HG03039 (cell line): ENCODE results near the gene CLDN20.
A peak's percentile ranks its signal among the peaks of the same experiment; 100 is the strongest.
"Not testable (repeated sequence)": the region's sequence is repeated elsewhere in the genome, so short reads cannot be mapped to it uniquely, and the experiment has no call there.

Experiments
- ATAC-seq: cut with Tn5 transposase; IDR thresholded peaks from one replicate; pipeline ENCODE4 v1.9.1; 2021; ENCODE audit warnings: mild to moderate bottlenecking, moderate library complexity; ENCODE audit not compliant: unreplicated experiment

Gene CLDN20

GRCh38 chr6:155310596-155310995 lies 46.8 kb downstream of the CLDN20 start:
- no peak for ATAC-seq

GRCh38 chr6:155311086-155311485 lies 47.3 kb downstream of the CLDN20 start:
- ATAC-seq, result no peak

DNA sequence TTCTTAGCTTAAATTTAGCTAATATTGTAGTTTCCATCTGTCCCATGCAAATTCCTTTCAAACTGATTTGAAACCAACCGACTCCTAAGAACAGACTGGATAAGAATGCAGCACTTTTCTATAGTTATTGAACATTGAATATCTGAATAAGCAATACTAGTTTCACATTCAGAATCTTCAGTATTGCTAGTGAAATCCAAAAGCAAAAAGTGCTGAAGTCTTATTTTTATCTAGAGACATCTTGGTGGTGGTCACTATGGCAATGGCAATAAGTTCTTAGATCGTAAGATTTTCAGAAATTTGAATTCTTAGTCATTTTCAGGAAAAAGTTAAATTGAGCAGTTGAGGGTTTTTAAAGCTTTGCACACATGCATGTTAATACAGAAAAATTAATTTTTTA lies 47.8 kb downstream of the CLDN20 start:
- ATAC-seq, result no peak

- not testable (repeated sequence) for ATAC-seq
These were observed 49.1 kb downstream of the CLDN20 start for GRCh38 chr6:155312950-155313349.

DNA sequence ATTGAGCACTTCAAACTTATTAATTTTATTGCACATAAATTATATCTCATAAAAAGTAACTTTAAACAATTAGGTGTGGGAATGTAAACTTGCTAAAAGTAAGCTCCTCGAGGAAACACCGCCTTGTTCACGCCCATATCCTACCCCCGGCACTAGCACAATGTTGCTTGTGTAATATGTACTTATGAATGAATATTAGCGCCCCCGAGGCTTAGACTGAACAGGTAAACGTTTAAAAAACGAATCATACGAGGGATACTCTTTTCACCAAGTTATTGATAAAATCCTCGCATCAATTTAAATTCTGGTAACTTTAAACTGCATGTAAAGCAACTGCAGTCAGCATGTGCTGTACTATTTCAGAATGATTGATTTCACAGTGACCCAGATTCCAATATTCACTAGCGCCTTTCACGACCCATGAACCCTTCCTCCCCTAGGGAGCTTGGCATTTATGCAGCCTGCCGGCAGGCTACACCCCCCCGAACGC lies 49.8 kb downstream of the CLDN20 start:
- peak; percentile 2 for ATAC-seq

- ATAC-seq, result peak; percentile 97
These were observed 50.4 kb downstream of the CLDN20 start, which contains the start of gene TFB1M for GRCh38 chr6:155314092-155314772. TFB1M (minus strand) TSS chr6:155314484; CDS start chr6:155314428, 56 bp downstream.

DNA sequence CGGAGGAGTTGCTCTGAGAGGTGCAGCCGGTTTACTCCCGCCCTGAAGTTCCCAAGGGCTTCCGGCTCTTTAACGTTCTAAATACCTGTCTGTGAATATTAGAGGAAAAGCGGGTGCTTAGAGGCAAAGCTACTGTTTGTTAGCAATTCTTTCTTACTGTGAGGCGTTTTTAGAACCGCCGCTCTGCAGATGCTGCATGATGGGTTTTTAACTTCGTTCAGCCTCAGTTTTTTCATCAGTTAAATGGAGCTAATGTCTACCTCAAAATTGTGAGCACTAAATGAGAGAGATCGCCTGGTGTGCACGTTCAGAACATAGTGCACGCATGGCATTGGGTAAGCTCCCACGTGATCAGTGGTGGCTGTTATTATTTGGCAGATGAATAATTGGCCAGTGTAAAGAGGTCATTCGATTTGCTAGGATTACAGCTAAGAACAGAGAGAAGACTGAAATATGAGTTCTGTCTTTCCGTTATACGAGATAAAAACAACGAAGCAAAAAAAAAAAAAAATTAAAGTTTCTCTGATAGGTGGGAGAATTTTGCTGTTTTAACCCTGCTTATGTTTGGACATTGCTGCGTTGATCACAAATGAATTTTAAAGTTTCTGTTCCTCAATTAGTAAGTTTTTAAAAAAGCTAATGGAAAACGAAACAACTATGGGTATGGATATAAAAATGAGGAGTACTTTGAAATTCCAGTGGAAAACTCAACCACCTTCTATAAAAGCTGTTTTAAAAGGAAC lies 51.1 kb downstream of the CLDN20 start:
- ATAC-seq, result peak; percentile 45

GRCh38 chr6:155315516-155315871 lies 51.7 kb downstream of the CLDN20 start:
- ATAC-seq, result no peak

GRCh38 chr6:155316419-155316818 lies 52.6 kb downstream of the CLDN20 start:
- no peak for ATAC-seq

- ATAC-seq, result no peak
These were observed 53.4 kb downstream of the CLDN20 start for GRCh38 chr6:155317186-155317585.

GRCh38 chr6:155319902-155320301 lies 56.1 kb downstream of the CLDN20 start:
- ATAC-seq, result peak; percentile 40

GRCh38 chr6:155324172-155324571 lies 60.4 kb downstream of the CLDN20 start:
- no peak for ATAC-seq

- ATAC-seq, result no peak
These were observed 61.2 kb downstream of the CLDN20 start for GRCh38 chr6:155324993-155325392.

- ATAC-seq, result no peak
These were observed 62.1 kb downstream of the CLDN20 start for GRCh38 chr6:155325700-155326516.
